Posterior vena cava (tissue), 2 donors: ENCODE data around the gene IQCH. TPM values are rescaled to one million over a fixed set of nuclear protein-coding genes. Genes with fewer than 3 reads are reported as not detected.

ENCODE experiments used
- DNase-seq: peaks from one replicate; pipeline ENCODE4 v3.0.0-alpha.2; 2020; ENCODE audit warnings: low spot score
- intact Hi-C, 2 donors: fragments of 100-400 bp; cut with DNase I; formaldehyde crosslinking; loops; one replicate each; pipeline versions ENCODE4 v1.14.1 to v1.14.2; 2022 to 2023
- long read RNA-seq, 2 donors: library from polyadenylated mRNA; unstranded; transcript quantifications; one replicate each; pipeline ENCODE4 v2.0.0, GENCODE V29; 2020 to 2021
- total RNA-seq, 2 donors: library from RNA; stranded (reverse); fragmentation: NEBNext Ultra II Directional; extraction: Animal tissue kit (Norgen Biotek cat#: 25700); gene quantifications; one replicate each; pipeline ENCODE4 v1.2.1, GENCODE V29; 2021
- donor health status: DM: yes; HTN: yes; CAD: no.
- donor health status: DM: yes; HTN: yes; CAD: no.

IQCH gene
- total RNA-seq: 1 to 10 TPM; 1.2 to 2.3 TPM
- long read RNA-seq, donor 1, partial matches to known transcripts: 0 of 3 reads
- long read RNA-seq, donor 1, other reads (novel, unspliced or antisense): 3 of 3 reads
- long read RNA-seq, donor 2, partial matches to known transcripts: 0 of 2 reads
- long read RNA-seq, donor 2, other reads (novel, unspliced or antisense): 2 of 2 reads

GRCh38 chr15:67254238-67255175, at the start of gene IQCH, which contains the start of gene AAGAB:
IQCH (plus strand) TSS chr15:67254786; CDS start chr15:67254897, 111 bp downstream.
AAGAB (minus strand) TSS chr15:67254661; CDS start chr15:67254631, 30 bp downstream.
- intact Hi-C loops: loop anchor here (5.0 kb wide), 2 partner anchors 152 to 683 kb away; no protein-coding TSS in a partner anchor
- peak; percentile 99 for DNase-seq

GRCh38 chr15:67207555-67208207, 46.9 kb upstream of the IQCH start:
- no peak for DNase-seq
- intact Hi-C loops: no loop called here

- intact Hi-C loops: no loop called here
- DNase-seq: no peak
These were observed 46.2 kb upstream of the IQCH start for GRCh38 chr15:67208396-67208795.

- intact Hi-C loops: no loop called here
- no peak for DNase-seq
These were observed 43.9 kb upstream of the IQCH start for GRCh38 chr15:67210555-67211168.

- no peak for DNase-seq
- intact Hi-C loops: no loop called here
These were observed 41.8 kb upstream of the IQCH start for GRCh38 chr15:67212684-67213367.

GRCh38 chr15:67215102-67215501, 39.5 kb upstream of the IQCH start:
- no peak for DNase-seq
- intact Hi-C loops: no loop called here

GRCh38 chr15:67216859-67217258, 37.7 kb upstream of the IQCH start:
- no peak for DNase-seq
- intact Hi-C loops: no loop called here

GRCh38 chr15:67218428-67218827, 36.2 kb upstream of the IQCH start:
- intact Hi-C loops: no loop called here
- DNase-seq: no peak

GRCh38 chr15:67219288-67219687, 35.3 kb upstream of the IQCH start:
- no peak for DNase-seq
- intact Hi-C loops: no loop called here

GRCh38 chr15:67224889-67225288, 29.7 kb upstream of the IQCH start:
- DNase-seq: no peak
- intact Hi-C loops: no loop called here

GRCh38 chr15:67225336-67225735, 29.2 kb upstream of the IQCH start:
- no peak for DNase-seq
- intact Hi-C loops: no loop called here

- intact Hi-C loops: no loop called here
These were observed 27.2 kb upstream of the IQCH start for GRCh38 chr15:67227431-67227830.

GRCh38 chr15:67227846-67228245, 26.7 kb upstream of the IQCH start:
- no peak for DNase-seq
- intact Hi-C loops: no loop called here

More at GRCh38 chr15:67227431-67227830, 27.2 kb upstream of the IQCH start:
- no peak for DNase-seq

GRCh38 chr15:67228286-67228685, 26.3 kb upstream of the IQCH start:
- intact Hi-C loops: no loop called here
- DNase-seq: no peak

GRCh38 chr15:67230504-67230903, 24.1 kb upstream of the IQCH start:
- intact Hi-C loops: no loop called here
- no peak for DNase-seq

- DNase-seq: no peak
- intact Hi-C loops: no loop called here
These were observed 22.0 kb upstream of the IQCH start for GRCh38 chr15:67232591-67232990.

GRCh38 chr15:67240235-67241131, 14.1 kb upstream of the IQCH start:
- no peak for DNase-seq
- intact Hi-C loops: no loop called here
